IMR-90 (cell line): ENCODE measurements around the gene STAT5B. TPM values are rescaled to one million over a fixed set of nuclear protein-coding genes. Genes with fewer than 3 reads are reported as not detected.

ENCODE experiments used
- ATAC-seq: fragments of 200-7000 bp; cut with Tn5 transposase; 2 replicates; pipeline ENCODE4 v1.9.1; 2020; ENCODE audit warnings: low read depth, mild to moderate bottlenecking, moderate library complexity
- BruUV-seq: library from RNA; stranded (reverse); fragments of 400-500 nt; replicated peaks from 2 replicates; lab custom pipeline; 2021; lab: Mats Ljungman, UMichigan
- CTCF ChIA-PET: fragments of 300-600 bp; formaldehyde crosslinking; extraction: SDS; loops from one replicate; lab custom pipeline; 2021; ENCODE audit warnings: antibody characterized with exemption; lab: Yijun Ruan, JAX
- POLR2A ChIA-PET: fragments of 300-600 bp; sonication (Branson Sonifier 250); formaldehyde crosslinking; loops from one replicate; lab custom pipeline; 2022; ENCODE audit warnings: antibody characterized with exemption; ENCODE audit not compliant: unreplicated experiment; lab: Charles Lee
- DNase-seq: peaks from one replicate; pipeline ENCODE4 v3.0.0; 2013
- H2AFZ ChIP-seq: replicated peaks from 2 replicates; pipeline ENCODE3; 2013; ENCODE audit warnings: low read length, mild to moderate bottlenecking; ENCODE audit not compliant: poor library complexity
- H2AK5ac ChIP-seq: 2 replicates; pipeline ENCODE4 v1.6.1; 2013; ENCODE audit warnings: low read depth, low read length, inconsistent platforms
- H2AK9ac ChIP-seq: replicated peaks from 2 replicates; pipeline ENCODE3; 2013; ENCODE audit warnings: mild to moderate bottlenecking, low read depth, low read length, moderate library complexity; ENCODE audit not compliant: poor library complexity
- H2BK120ac ChIP-seq: 2 replicates; pipeline ENCODE4 v1.6.1; 2013; ENCODE audit warnings: low read depth, low read length, inconsistent platforms
- H2BK15ac ChIP-seq: 3 replicates; pipeline ENCODE4 v1.6.1; 2013; ENCODE audit warnings: low read depth, low read length, inconsistent platforms
- H2BK20ac ChIP-seq: 2 replicates; pipeline ENCODE4 v1.6.1; 2013; ENCODE audit warnings: low read depth, mild to moderate bottlenecking, inconsistent platforms, low read length, moderate library complexity
- H2BK5ac ChIP-seq: 2 replicates; pipeline ENCODE4 v1.6.1; 2013; ENCODE audit warnings: mild to moderate bottlenecking, low read depth, low read length, inconsistent platforms; ENCODE audit not compliant: poor library complexity, severe bottlenecking
- H3K14ac ChIP-seq: replicated peaks from 2 replicates; pipeline ENCODE4 v1.6.1; 2013; ENCODE audit warnings: low read depth, low read length, inconsistent platforms
- H3K18ac ChIP-seq: 2 replicates; pipeline ENCODE4 v1.6.1; 2013; ENCODE audit warnings: low read depth, low read length, control low read depth
- H3K23ac ChIP-seq: 2 replicates; pipeline ENCODE4 v1.6.1; 2013; ENCODE audit warnings: low read depth, low read length, inconsistent platforms
- H3K27ac ChIP-seq: 2 replicates; pipeline ENCODE4 v1.5.1; 2013; ENCODE audit warnings: mild to moderate bottlenecking, control low read depth, low read length; ENCODE audit not compliant: insufficient read depth
- H3K27me3 ChIP-seq: 2 replicates; pipeline ENCODE4 v1.6.1; 2013; ENCODE audit warnings: low read length; ENCODE audit not compliant: control insufficient read depth, insufficient read depth
- H3K36me3 ChIP-seq: 2 replicates; pipeline ENCODE4 v1.6.1; 2013; ENCODE audit warnings: low read length, mixed read lengths; ENCODE audit not compliant: control insufficient read depth, insufficient read depth
- H3K4ac ChIP-seq: 2 replicates; pipeline ENCODE4 v1.6.1; 2013; ENCODE audit warnings: low read depth, low read length, inconsistent platforms
- H3K4me1 ChIP-seq: 2 replicates; pipeline ENCODE4 v1.6.1; 2013; ENCODE audit warnings: low read length, mixed read lengths; ENCODE audit not compliant: control insufficient read depth, insufficient read depth
- H3K4me2 ChIP-seq: 2 replicates; pipeline ENCODE4 v1.6.1; 2013; ENCODE audit warnings: low read depth, mild to moderate bottlenecking, control low read depth, low read length, moderate library complexity
- H3K4me3 ChIP-seq: 2 replicates; pipeline ENCODE4 v1.5.1; 2013; ENCODE audit warnings: low read depth, mild to moderate bottlenecking, control low read depth, low read length, moderate library complexity; ENCODE audit not compliant: insufficient read depth
- H3K56ac ChIP-seq: 2 replicates; pipeline ENCODE4 v1.6.1; 2013; ENCODE audit warnings: low read length, inconsistent platforms; ENCODE audit not compliant: insufficient read depth; ENCODE audit errors: extremely low read depth
- H3K79me1 ChIP-seq, 2 experiments: 2 replicates each; pipeline ENCODE4 v1.6.1; 2013; ENCODE audit warnings: low read length in 2 of 2, inconsistent platforms in 1 of 2, low read depth in 1 of 2
- H3K9ac ChIP-seq: 2 replicates; pipeline ENCODE4 v1.6.1; 2013; ENCODE audit warnings: low read depth, low read length, control low read depth
- H3K9me1 ChIP-seq: 2 replicates; pipeline ENCODE4 v1.6.1; 2013; ENCODE audit warnings: low read length, inconsistent platforms; ENCODE audit not compliant: insufficient read depth
- H3K9me3 ChIP-seq: 2 replicates; pipeline ENCODE4 v1.6.1; 2013; ENCODE audit warnings: low read length; ENCODE audit not compliant: control insufficient read depth, insufficient read depth
- H4K20me1 ChIP-seq: 2 replicates; pipeline ENCODE4 v1.6.1; 2013; ENCODE audit warnings: low read length, inconsistent platforms; ENCODE audit not compliant: insufficient read depth
- H4K5ac ChIP-seq: 2 replicates; pipeline ENCODE4 v1.6.1; 2013; ENCODE audit warnings: mild to moderate bottlenecking, low read depth, low read length, control low read depth
- H4K8ac ChIP-seq, 2 experiments: 2 replicates each; pipeline ENCODE4 v1.6.1; 2013; ENCODE audit warnings: low read depth in 2 of 2, low read length in 2 of 2, control low read depth in 1 of 2, inconsistent platforms in 1 of 2
- H4K91ac ChIP-seq: 2 replicates; pipeline ENCODE4 v1.6.1; 2013; ENCODE audit warnings: low read depth, low read length, inconsistent platforms; ENCODE audit not compliant: insufficient read depth
- BHLHE40 ChIP-seq: fragments of 150-350 bp; IDR thresholded peaks from 2 replicates; pipeline ENCODE4 v1.6.1; 2016; ENCODE audit warnings: mild to moderate bottlenecking, low read depth, low read length
- CEBPB ChIP-seq: IDR thresholded peaks from 2 replicates; pipeline ENCODE4 v1.6.1; 2012; ENCODE audit warnings: low read depth, low read length, improper control_type of control experiment
- MAFK ChIP-seq: IDR thresholded peaks from 2 replicates; pipeline ENCODE4 v1.6.1; 2012; ENCODE audit warnings: low read depth, low read length, improper control_type of control experiment
- MAZ ChIP-seq: IDR thresholded peaks from 2 replicates; pipeline ENCODE4 v1.6.1; 2012; ENCODE audit warnings: low read depth, mild to moderate bottlenecking, low read length, improper control_type of control experiment, moderate library complexity, borderline replicate concordance
- POLR2A ChIP-seq: IDR thresholded peaks from 2 replicates; pipeline ENCODE4 v1.6.1; 2012; ENCODE audit warnings: mild to moderate bottlenecking, low read depth, low read length
- RFX5 ChIP-seq: IDR thresholded peaks from 2 replicates; pipeline ENCODE4 v1.8.0; 2012; ENCODE audit warnings: low read depth, mild to moderate bottlenecking, low read length, moderate library complexity
- SMC3 ChIP-seq: fragments of 150-350 bp; IDR thresholded peaks from 2 replicates; pipeline ENCODE4 v1.6.1; 2016; ENCODE audit warnings: low read depth, mild to moderate bottlenecking, antibody characterized with exemption, low read length, moderate library complexity
- WGBS, 2 experiments: methylation state at CpG; one replicate each; pipeline versions ENCODE4 v1.1.5 to v1.1.7; 2013; ENCODE audit warnings: missing lambda C conversion rate in 2 of 2; ENCODE audit not compliant: insufficient read length in 1 of 2; ENCODE audit errors: extremely low coverage in 2 of 2; 5-methylcytosine and 5-hydroxymethylcytosine counted together
- dilution Hi-C: fragments of 300-500 bp; cut with HindIII; formaldehyde crosslinking; loops from one replicate; pipeline ENCODE4 v1.14.3; 2018; ENCODE audit warnings: low sequenced_read_pairs; ENCODE audit not compliant: unreplicated experiment
- in situ Hi-C: fragments of 300-500 bp; cut with MboI; formaldehyde crosslinking; loops from 3 replicates; pipeline ENCODE4 v1.14.3; 2019; ENCODE audit warnings: low sequenced_read_pairs, inconsistent platforms, mixed read lengths
- intact Hi-C: fragments of 100-400 bp; cut with micrococcal nuclease; formaldehyde crosslinking; loops from 2 replicates; pipeline ENCODE4 v1.10.0; 2022
- polyA plus RNA-seq, 3 experiments: library from polyadenylated mRNA; depleted of rRNA; stranded (reverse); fragments of >200 nt; gene quantifications; 2 replicates each; pipeline ENCODE4 v1.2.3, GENCODE V29; 2012; ENCODE audit warnings: low replicate concordance in 1 of 3
- total RNA-seq: library from RNA; depleted of rRNA; stranded (reverse); fragments of >200 nt; gene quantifications from 2 replicates; pipeline ENCODE4 v1.2.3, GENCODE V29; 2012
- TF ChIP-seq, protein P1 (sequence below): fragments of 150-350 bp; IDR thresholded peaks from 2 replicates; pipeline ENCODE4 v1.6.1; 2016; ENCODE audit warnings: low read depth, mild to moderate bottlenecking, low read length, moderate library complexity, borderline replicate concordance
- TF ChIP-seq, protein P2 (sequence below): conservative IDR thresholded peaks from 2 replicates; pipeline ENCODE4 v1.5.1; 2012; ENCODE audit warnings: mild to moderate bottlenecking, low read depth, low read length, improper control_type of control experiment

The STAT5B gene
- total and polyA plus RNA-seq, 2 of the 4 experiments (the other 2 are of a cell fraction), result 24.4 to 29.6 TPM

DNA sequence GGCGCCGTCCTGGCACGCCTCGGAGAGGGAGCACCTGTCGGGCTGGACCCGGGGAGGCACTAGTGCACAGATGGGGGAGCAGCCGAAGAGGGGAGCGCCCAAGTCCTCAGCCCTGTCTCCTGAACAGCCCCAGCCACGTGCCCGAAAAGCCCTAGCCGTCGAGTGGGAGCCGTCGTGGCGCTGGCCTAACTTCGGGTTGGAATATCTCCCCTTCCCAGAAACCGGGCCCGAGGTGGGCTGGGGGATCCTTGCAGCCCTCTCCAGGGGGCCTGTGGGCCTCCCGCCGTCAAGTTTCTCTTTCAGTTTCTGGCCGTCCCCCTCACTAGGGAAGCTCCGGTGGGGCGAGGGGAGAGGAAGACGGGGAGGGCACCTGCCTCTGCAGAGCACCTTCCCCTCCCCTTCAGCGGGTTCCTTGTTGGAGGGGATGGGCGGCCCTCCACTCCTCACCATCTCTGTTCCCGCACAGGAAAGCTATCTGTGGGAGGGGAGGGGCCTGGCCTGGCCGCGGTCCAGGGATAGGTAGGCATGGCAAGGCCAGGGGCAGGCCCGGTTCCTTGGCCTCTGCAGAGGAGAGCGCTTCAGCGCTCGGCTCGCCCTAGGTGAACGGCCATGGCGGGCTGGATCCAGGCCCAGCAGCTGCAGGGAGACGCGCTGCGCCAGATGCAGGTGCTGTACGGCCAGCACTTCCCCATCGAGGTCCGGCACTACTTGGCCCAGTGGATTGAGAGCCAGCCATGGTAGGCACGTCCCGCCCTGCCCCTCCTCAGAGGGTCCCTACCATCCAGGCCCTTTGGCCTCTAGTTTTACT, 12.8 kb upstream of the STAT5B start:
- Histone ChIP-seq H3K4me3 (peak overlapping the region; percentile 63), H3K4me2 (peak overlapping the region; percentile 63), H3K56ac (no peak overlapping the region), H3K27ac (no peak overlapping the region), H3K79me1 (no peaks in the 10 kb centered on the region), H3K27me3 (no peaks in the 10 kb centered on the region; the same call in 1 of the 2 replicates), H2AK5ac (peak overlapping the region; percentile 60; the same call in 1 of the 2 replicates), H3K14ac (no peak overlapping the region), H3K4ac (no peak overlapping the region), H3K18ac (no peak overlapping the region), H2AK9ac (peak overlapping the region; percentile 70), H2BK120ac (no peak overlapping the region), H4K91ac (no peak overlapping the region), H2BK5ac (no peak overlapping the region), H2AFZ (peak overlapping the region; percentile 92), H3K36me3 (no peaks in the 10 kb centered on the region), H4K5ac (peak overlapping the region; percentile 1; the same call in 1 of the 2 replicates), H3K9me3 (no peaks in the 10 kb centered on the region), H4K8ac (peak overlapping the region in 1 of 2 experiments; percentile 74; a peak in 1 of 4 replicates), H3K23ac (no peak overlapping the region), H2BK15ac (no peak overlapping the region), H3K9me1 (peaks cover 4% of the 10 kb centered on the region; the same call in 1 of the 2 replicates), H3K9ac (no peak overlapping the region), H3K4me1 (peaks cover 14% of the 10 kb centered on the region), H4K20me1 (no peaks in the 10 kb centered on the region), H2BK20ac (no peak overlapping the region)
- dilution Hi-C loops, result no loop called here
- CTCF ChIA-PET, result no interaction called here
- WGBS, 2 experiments, result 66% methylated on average over 27 of the region's 44 CpGs; no CpG with 5 or more reads in 1 of the 2 experiments
- no peak for DNase-seq
- TF ChIP-seq, protein P1, sequence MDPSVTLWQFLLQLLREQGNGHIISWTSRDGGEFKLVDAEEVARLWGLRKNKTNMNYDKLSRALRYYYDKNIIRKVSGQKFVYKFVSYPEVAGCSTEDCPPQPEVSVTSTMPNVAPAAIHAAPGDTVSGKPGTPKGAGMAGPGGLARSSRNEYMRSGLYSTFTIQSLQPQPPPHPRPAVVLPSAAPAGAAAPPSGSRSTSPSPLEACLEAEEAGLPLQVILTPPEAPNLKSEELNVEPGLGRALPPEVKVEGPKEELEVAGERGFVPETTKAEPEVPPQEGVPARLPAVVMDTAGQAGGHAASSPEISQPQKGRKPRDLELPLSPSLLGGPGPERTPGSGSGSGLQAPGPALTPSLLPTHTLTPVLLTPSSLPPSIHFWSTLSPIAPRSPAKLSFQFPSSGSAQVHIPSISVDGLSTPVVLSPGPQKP, result no peak
- TF ChIP-seq MAFK, result no peak
- TF ChIP-seq MAZ, result no peak
- TF ChIP-seq BHLHE40, result no peak
- TF ChIP-seq RFX5, result no peak
- TF ChIP-seq CEBPB, result no peak
- no peak for TF ChIP-seq POLR2A
- TF ChIP-seq SMC3, result no peak
- TF ChIP-seq, protein P2, sequence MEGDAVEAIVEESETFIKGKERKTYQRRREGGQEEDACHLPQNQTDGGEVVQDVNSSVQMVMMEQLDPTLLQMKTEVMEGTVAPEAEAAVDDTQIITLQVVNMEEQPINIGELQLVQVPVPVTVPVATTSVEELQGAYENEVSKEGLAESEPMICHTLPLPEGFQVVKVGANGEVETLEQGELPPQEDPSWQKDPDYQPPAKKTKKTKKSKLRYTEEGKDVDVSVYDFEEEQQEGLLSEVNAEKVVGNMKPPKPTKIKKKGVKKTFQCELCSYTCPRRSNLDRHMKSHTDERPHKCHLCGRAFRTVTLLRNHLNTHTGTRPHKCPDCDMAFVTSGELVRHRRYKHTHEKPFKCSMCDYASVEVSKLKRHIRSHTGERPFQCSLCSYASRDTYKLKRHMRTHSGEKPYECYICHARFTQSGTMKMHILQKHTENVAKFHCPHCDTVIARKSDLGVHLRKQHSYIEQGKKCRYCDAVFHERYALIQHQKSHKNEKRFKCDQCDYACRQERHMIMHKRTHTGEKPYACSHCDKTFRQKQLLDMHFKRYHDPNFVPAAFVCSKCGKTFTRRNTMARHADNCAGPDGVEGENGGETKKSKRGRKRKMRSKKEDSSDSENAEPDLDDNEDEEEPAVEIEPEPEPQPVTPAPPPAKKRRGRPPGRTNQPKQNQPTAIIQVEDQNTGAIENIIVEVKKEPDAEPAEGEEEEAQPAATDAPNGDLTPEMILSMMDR, result no peak
- POLR2A ChIA-PET, result no interaction called here
- no TSS peak for BruUV-seq
- in situ Hi-C loops, result no loop called here
- no peak for ATAC-seq
- intact Hi-C loops, result no loop called here
